Measurements from ENCODE around the gene SRA1.

The SRA1 gene

DNA sequence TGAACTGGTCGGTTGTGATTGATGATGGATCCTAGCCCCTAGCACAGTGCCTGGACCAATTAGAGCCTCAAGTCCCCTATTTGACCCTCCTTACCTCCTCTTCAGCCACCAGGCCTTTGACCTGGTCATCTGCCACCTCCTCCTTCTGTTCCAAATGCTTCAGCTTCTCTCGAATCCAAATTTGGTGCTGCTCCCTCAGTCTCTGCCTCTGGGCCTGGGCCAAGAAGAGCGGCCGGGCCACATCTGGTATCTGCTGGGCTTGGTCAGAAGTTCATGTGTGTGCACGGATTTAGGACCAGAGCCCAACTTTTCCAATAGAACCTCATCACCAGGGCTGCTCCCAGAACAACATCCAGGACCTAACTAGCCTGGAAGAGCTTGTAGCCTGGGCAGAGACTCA, 13.8 kb upstream of the SRA1 start:
- no peak overlapping the region for H3K4me3 ChIP-seq (ENCODE audit: low read depth, low read length)
- TF ChIP-seq, protein P1, sequence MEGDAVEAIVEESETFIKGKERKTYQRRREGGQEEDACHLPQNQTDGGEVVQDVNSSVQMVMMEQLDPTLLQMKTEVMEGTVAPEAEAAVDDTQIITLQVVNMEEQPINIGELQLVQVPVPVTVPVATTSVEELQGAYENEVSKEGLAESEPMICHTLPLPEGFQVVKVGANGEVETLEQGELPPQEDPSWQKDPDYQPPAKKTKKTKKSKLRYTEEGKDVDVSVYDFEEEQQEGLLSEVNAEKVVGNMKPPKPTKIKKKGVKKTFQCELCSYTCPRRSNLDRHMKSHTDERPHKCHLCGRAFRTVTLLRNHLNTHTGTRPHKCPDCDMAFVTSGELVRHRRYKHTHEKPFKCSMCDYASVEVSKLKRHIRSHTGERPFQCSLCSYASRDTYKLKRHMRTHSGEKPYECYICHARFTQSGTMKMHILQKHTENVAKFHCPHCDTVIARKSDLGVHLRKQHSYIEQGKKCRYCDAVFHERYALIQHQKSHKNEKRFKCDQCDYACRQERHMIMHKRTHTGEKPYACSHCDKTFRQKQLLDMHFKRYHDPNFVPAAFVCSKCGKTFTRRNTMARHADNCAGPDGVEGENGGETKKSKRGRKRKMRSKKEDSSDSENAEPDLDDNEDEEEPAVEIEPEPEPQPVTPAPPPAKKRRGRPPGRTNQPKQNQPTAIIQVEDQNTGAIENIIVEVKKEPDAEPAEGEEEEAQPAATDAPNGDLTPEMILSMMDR (IDR thresholded peaks at IDR 0.05; ENCODE audit: insufficient read depth, low read depth, low read length, missing control alignments), result no peak
- DNase-seq (ENCODE audit: low read depth), result no peak

DNA sequence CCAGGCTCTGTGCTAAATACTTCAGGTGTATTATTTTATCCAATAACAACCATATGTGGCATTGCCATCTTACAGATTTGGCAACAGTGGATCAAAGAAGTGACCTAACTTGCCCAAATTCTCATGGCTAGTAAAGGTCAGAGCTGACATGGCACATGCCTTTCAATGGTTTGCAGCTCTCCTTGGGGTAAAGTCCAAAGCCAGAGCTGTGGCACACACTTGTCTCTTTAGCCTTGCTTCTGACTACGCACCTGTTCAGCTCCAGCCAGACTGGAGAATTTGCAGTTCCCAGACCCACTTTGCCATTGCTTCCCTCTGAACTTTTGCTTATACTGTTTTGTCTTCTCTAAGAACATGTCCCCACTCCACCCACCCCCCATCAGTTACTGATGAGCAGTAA, 13.2 kb upstream of the SRA1 start:
- DNase-seq (ENCODE audit: low read depth), result no peak
- H3K4me3 ChIP-seq (ENCODE audit: low read depth, low read length), result no peak overlapping the region
- TF ChIP-seq, protein P1 (IDR thresholded peaks at IDR 0.05; ENCODE audit: insufficient read depth, low read depth, low read length, missing control alignments), result no peak

DNA sequence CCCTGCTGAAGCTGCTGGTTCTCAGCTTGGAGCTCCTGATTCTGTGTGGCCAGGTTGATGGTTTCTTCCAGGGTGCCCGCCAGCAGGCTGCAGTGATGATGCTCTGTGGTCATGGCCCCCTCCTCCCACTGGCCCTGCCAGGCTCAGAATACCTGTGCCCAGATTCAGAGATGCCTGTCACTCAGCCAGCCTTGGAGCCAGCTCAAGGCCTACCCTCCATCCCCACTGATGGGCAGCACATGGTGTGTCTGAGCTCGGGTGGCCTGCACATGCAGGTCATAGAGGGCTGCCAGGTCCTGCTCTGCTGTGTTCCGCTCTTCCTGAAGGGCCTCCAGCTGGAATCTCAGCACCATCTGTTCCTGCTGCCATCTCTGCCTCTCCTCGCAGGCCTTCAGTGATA, 12.8 kb upstream of the SRA1 start:
- TF ChIP-seq, protein P1 (IDR thresholded peaks at IDR 0.05; ENCODE audit: insufficient read depth, low read depth, low read length, missing control alignments), result no peak

DNA sequence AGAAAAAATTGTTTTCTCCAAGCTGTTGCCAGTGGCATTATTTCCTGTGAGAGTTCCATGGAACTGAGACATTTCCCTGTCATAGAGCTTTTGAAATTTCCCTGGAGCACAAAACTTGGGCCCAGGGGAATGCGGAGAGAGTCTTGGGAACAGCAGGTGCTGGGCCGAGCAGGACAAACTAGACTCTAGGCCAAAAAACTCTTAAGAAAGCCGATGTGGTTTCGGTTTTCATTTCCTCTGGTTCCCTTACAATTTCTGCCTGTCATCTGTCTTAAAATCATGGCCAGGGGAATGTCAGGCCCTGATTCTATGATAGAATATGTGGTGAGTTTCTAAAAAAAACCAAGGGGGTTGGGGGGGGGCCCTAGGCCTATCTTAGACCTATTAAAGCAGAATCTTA, 11.9 kb upstream of the SRA1 start:
- DNase-seq (ENCODE audit: low read depth), result no peak
- TF ChIP-seq, protein P1 (IDR thresholded peaks at IDR 0.05; ENCODE audit: insufficient read depth, low read depth, low read length, missing control alignments), result no peak
- no peak overlapping the region for H3K4me3 ChIP-seq (ENCODE audit: low read depth, low read length)

More for the DNA sequence above, 12.8 kb upstream of the SRA1 start:
- DNase-seq (ENCODE audit: low read depth), result no peak
- H3K4me3 ChIP-seq (ENCODE audit: low read depth, low read length), result no peak overlapping the region

DNA sequence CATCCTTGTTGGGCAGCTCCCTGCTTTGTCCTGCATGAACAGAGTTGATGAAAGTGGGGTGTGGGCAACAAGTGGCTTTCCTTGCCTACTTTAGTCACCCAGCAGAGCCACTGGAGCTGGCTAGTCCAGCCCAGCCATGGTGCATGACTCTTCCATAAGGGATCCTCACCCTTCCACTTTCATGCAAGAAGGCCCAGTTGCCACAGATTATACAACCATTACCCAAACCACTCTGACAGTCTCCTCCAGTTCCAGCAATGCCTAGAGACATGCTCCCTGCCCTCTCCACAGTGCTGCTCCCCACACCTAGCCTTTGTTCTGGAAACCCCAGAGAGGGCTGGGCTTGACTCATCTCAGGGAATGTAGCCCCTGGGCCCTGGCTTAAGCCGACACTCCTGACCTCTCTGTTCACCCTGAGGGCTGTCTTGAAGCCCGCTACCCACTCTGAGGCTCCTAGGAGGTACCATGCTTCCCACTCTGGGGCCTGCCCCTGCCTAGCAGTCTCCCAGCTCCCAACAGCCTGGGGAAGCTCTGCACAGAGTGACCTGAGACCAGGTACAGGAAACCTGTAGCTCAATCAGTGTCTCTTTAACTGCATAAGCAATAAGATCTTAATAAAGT, 11.3 kb upstream of the SRA1 start:
- TF ChIP-seq, protein P1 (IDR thresholded peaks at IDR 0.05; ENCODE audit: insufficient read depth, low read depth, low read length, missing control alignments), result no peak
- no peak for DNase-seq (ENCODE audit: low read depth)
- no peak overlapping the region for H3K4me3 ChIP-seq (ENCODE audit: low read depth, low read length)

DNA sequence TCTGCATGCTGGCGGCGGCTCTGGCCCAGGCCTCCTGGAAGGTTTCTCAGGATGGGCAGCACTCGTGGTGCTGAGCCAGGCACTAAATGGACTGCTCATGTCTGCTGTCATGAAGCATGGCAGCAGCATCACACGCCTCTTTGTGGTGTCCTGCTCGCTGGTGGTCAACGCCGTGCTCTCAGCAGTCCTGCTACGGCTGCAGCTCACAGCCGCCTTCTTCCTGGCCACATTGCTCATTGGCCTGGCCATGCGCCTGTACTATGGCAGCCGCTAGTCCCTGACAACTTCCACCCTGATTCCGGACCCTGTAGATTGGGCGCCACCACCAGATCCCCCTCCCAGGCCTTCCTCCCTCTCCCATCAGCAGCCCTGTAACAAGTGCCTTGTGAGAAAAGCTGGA, 10.6 kb upstream of the SRA1 start:
- H3K4me3 ChIP-seq (ENCODE audit: low read depth, low read length), result no peak overlapping the region
- no peak for DNase-seq (ENCODE audit: low read depth)
- TF ChIP-seq, protein P1 (IDR thresholded peaks at IDR 0.05; ENCODE audit: insufficient read depth, low read depth, low read length, missing control alignments), result no peak
